Memory B cell (primary cell): ENCODE results near the gene GNG14.
"Not testable (repeated sequence)": the region's sequence is repeated elsewhere in the genome, so short reads cannot be mapped to it uniquely, and the experiment has no call there.

ENCODE experiments used
- ATAC-seq: fragments of 150-1000 bp; cut with Tn5 transposase; 2 replicates; pipeline ENCODE4 v1.10.0; 2021; ENCODE audit warnings: low read depth, mild to moderate bottlenecking, moderate library complexity
- DNase-seq, 2 donors: peaks; one replicate each; pipeline ENCODE4 v3.0.0; 2022; ENCODE audit warnings: low spot score in 2 of 2
- H3K27ac Mint-ChIP-seq: one replicate; pipeline ENCODE4 v1.8.0; 2022; ENCODE audit warnings: mild to moderate bottlenecking, moderate library complexity, mixed read lengths
- H3K27me3 Mint-ChIP-seq: one replicate; pipeline ENCODE4 v1.8.0; 2022; ENCODE audit warnings: mixed read lengths
- H3K36me3 Mint-ChIP-seq: one replicate; pipeline ENCODE4 v1.8.0; 2022; ENCODE audit warnings: mild to moderate bottlenecking, mixed read lengths
- H3K4me1 Mint-ChIP-seq: one replicate; pipeline ENCODE4 v1.8.0; 2022; ENCODE audit warnings: mixed read lengths
- H3K4me3 Mint-ChIP-seq: one replicate; pipeline ENCODE4 v1.8.0; 2022; ENCODE audit warnings: mild to moderate bottlenecking, moderate library complexity, mixed read lengths
- H3K9me3 Mint-ChIP-seq: one replicate; pipeline ENCODE4 v1.8.0; 2022; ENCODE audit warnings: mixed read lengths

The GNG14 gene

DNA sequence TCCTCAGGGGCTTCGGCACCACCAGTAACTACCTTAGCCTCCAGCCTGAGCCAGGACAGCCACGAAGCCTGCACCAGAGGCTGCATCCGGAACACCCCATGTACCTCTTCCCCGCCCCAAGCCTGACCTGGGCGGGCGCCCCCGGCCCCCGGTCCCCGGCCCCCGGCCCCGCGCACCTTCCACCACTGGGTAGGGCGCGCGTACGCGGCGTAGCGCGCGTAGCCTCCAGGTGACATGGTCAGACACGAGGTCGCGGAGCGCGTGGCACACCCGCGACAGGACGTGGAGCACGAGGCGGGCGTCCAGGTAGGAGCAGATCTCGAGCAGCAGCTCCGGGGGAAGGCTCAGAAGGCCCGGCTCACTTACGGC, 8.2 kb downstream of the GNG14 start:
- DNase-seq: no peak
- H3K4me3 Mint-ChIP-seq: peak overlapping the region; percentile 91
- no peaks in the 10 kb centered on the region for H3K27me3 Mint-ChIP-seq
- H3K36me3 Mint-ChIP-seq: no peaks in the 10 kb centered on the region
- no peaks in the 10 kb centered on the region for H3K9me3 Mint-ChIP-seq
- H3K4me1 Mint-ChIP-seq: peaks cover 3% of the 10 kb centered on the region
- peak; percentile 7 for ATAC-seq
- peak overlapping the region; percentile 95 for H3K27ac Mint-ChIP-seq

- Mint-ChIP-seq H3K4me3 (peak within 1 kb of the TSS; percentile 91), H3K27ac (peak within 1 kb of the TSS; percentile 95), H3K4me1 (peaks cover 3% of the 10 kb centered on the region), H3K27me3 (no peaks in the 10 kb centered on the region), H3K36me3 (peaks cover 5% of the 10 kb centered on the region), H3K9me3 (no peaks in the 10 kb centered on the region)
- DNase-seq (peak; percentile 97 to 99), ATAC-seq (peak; percentile 91)
Measured at GRCh38 chr19:12696366-12697335, 8.9 kb downstream of the GNG14 start, which contains the start of gene FBXW9. FBXW9 (minus strand) TSS chr19:12696631; CDS start chr19:12696581, 50 bp downstream.

DNA sequence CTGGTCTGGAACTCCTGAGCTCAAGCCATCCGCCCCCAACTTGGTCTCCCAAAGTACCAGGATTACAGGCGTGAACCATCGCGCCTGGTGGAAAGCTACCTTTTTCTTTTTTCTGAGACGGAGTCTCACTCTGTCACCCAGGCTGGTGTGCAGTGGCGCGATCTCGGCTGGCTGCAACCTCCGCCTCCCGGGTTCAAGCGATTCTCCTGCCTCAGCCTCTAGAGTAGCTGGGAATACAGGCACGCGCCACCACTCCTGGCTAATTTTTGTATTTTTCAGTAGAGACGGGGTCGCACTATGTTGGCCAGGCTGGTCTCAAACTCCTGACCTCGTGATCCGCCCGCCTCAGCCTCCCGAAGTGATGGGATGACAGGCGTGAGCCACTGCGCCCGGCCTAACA, 9.6 kb downstream of the GNG14 start:
- H3K4me1 Mint-ChIP-seq, ATAC-seq, H3K36me3 Mint-ChIP-seq, DNase-seq, H3K27ac Mint-ChIP-seq, H3K27me3 Mint-ChIP-seq, H3K9me3 Mint-ChIP-seq: not testable (repeated sequence)
- H3K4me3 Mint-ChIP-seq: peak overlapping the region; percentile 32

- Mint-ChIP-seq H3K4me1 (peaks cover 3% of the 10 kb centered on the region), H3K4me3 (peak overlapping the region; percentile 58), H3K36me3 (peaks cover 8% of the 10 kb centered on the region), H3K9me3 (no peaks in the 10 kb centered on the region), H3K27ac (peak overlapping the region; percentile 28), H3K27me3 (no peaks in the 10 kb centered on the region)
- no peak for ATAC-seq
- DNase-seq: no peak
Measured at GRCh38 chr19:12698138-12698537, 10.3 kb downstream of the GNG14 start.

DNA sequence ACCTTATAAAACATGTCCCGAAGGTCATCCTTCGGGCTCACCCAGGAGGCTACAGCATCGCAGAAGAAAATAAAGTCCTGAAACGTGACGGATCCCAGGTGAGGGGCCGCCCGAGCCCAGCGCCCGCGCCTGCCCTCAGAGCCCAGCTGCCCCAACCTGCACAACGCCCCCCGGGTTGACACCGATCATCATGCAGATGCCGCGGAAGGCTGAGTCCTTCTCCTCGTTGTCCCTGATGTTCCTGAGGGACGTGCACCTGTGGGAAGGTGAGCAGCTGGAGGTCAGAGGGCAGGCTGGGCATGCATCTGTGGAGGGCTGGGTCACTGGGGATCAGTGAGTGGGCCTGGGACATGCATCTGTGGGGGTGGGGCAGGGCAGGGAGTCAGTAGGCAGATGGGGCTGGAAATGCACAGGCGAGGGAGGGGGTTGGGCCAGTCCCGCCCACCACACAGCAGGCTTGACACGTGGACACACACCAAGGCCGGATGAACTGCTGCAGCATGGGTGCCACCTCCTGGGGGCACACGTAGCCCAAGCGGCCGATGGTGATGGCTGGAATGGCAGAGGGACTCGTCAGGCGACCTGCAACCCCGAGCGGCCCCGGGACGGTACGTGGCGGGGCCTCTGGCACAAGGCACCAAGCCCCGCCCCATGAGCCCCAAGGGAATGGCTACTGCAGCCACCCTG, 13.9 kb downstream of the GNG14 start:
- Mint-ChIP-seq H3K36me3 (peaks cover 23% of the 10 kb centered on the region), H3K27ac (no peak overlapping the region), H3K4me3 (no peak overlapping the region), H3K27me3 (no peaks in the 10 kb centered on the region), H3K9me3 (no peaks in the 10 kb centered on the region), H3K4me1 (peaks cover 1% of the 10 kb centered on the region)
- DNase-seq (no peak), ATAC-seq (no peak)

GRCh38 chr19:12703046-12703445, 15.2 kb downstream of the GNG14 start:
- H3K4me1 Mint-ChIP-seq: no peaks in the 10 kb centered on the region
- no peak for DNase-seq
- no peak overlapping the region for H3K27ac Mint-ChIP-seq
- no peak for ATAC-seq
- H3K27me3 Mint-ChIP-seq: no peaks in the 10 kb centered on the region
- H3K4me3 Mint-ChIP-seq: no peak overlapping the region
- peaks cover 23% of the 10 kb centered on the region for H3K36me3 Mint-ChIP-seq
- no peaks in the 10 kb centered on the region for H3K9me3 Mint-ChIP-seq

- ATAC-seq (no peak), DNase-seq (no peak)
- Mint-ChIP-seq H3K27me3 (no peaks in the 10 kb centered on the region), H3K36me3 (peaks cover 23% of the 10 kb centered on the region), H3K4me1 (no peaks in the 10 kb centered on the region), H3K4me3 (no peak overlapping the region), H3K9me3 (no peaks in the 10 kb centered on the region), H3K27ac (no peak overlapping the region)
Measured at GRCh38 chr19:12705169-12705568, 17.4 kb downstream of the GNG14 start.

DNA sequence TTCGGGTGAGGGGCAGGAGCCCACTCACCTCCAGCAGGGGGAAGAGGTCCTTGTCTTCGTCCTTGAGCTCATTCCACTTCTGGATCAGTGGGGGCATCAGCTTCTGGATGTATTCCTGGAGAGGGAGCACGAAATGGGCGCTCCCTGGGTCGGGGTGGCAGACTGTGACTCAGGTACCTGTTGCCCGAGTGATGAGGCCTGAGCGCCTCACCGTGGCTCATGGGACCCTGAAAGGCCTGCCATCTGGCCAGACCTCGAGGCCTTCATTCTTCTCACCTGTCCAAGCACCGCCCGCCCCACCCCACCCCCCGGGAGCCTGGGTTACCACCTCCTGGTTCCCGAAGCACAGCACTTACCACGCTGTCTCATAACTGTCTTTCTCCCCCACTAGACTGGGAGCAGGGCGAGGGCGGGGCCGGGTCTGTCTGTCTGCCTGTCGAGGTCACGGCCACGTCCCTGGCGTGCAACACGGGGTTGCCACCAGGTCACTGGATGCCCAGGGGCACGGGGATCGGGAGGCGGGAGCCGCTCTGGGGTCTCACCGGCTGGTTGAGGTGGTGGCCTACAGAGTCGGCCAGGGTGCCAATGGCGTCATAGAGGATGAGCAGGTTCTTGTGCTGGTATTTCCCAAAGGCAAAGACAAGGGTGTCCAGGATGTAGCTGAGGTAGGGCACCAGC, 18.0 kb downstream of the GNG14 start:
- Mint-ChIP-seq H3K4me3 (no peak overlapping the region), H3K9me3 (no peaks in the 10 kb centered on the region), H3K27ac (no peak overlapping the region), H3K36me3 (peaks cover 25% of the 10 kb centered on the region), H3K4me1 (no peaks in the 10 kb centered on the region), H3K27me3 (no peaks in the 10 kb centered on the region)
- no peak for DNase-seq
- ATAC-seq: no peak

DNA sequence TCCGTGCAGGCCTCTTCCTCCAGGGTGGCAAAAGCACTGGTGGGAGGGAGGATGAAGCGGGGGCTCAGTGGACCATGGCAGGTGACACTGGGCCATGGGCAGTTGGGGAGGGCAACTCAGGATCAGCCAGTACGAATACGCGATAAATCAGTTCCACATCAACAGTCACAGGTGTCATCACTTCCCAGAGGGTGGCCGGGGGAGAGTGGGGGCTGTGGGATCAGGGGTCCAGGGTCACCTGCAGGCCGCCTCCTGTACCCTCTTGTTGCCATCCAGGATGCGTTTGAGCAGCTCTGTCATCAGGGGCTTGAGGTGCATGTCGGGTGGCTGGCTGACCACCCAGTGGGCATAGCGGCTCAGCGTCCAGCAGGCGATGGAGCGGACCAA, 18.5 kb downstream of the GNG14 start:
- Mint-ChIP-seq H3K4me1 (no peaks in the 10 kb centered on the region), H3K9me3 (no peaks in the 10 kb centered on the region), H3K27ac (no peak overlapping the region), H3K4me3 (no peak overlapping the region), H3K27me3 (no peaks in the 10 kb centered on the region), H3K36me3 (peaks cover 24% of the 10 kb centered on the region)
- ATAC-seq (no peak), DNase-seq (no peak)

- peaks cover 2% of the 10 kb centered on the region for H3K4me1 Mint-ChIP-seq
- H3K9me3 Mint-ChIP-seq: no peaks in the 10 kb centered on the region
- no peaks in the 10 kb centered on the region for H3K27me3 Mint-ChIP-seq
- DNase-seq (no peak), ATAC-seq (no peak)
- H3K36me3 Mint-ChIP-seq: peaks cover 21% of the 10 kb centered on the region
- no peak overlapping the region for H3K4me3 Mint-ChIP-seq
- no peak overlapping the region for H3K27ac Mint-ChIP-seq
Measured at GRCh38 chr19:12708641-12709040, 20.8 kb downstream of the GNG14 start.

GRCh38 chr19:12711187-12711586, 23.4 kb downstream of the GNG14 start:
- Mint-ChIP-seq H3K4me1 (peaks cover 2% of the 10 kb centered on the region), H3K27ac (no peak overlapping the region), H3K9me3 (no peaks in the 10 kb centered on the region), H3K27me3 (no peaks in the 10 kb centered on the region), H3K4me3 (no peak overlapping the region), H3K36me3 (peaks cover 15% of the 10 kb centered on the region)
- ATAC-seq (no peak), DNase-seq (no peak)

DNA sequence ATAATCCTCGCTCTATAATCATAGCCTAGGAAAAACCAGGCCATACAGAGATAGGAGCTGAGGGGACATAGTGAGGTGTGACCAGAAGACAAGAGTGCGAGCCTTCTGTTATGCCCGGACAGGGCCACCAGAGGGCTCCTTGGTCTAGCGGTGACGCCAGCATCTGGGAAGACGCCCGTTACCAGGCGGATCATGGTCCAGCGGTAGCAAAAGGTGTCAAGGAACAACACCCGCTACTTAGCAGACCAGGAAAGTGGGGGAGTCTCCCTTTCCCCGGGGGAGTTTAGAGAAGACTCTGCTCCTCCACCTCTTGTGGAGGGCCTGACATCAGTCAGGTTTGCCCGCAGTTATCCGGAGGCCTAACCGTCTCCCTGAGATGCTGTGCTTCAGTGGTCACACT, 24.3 kb downstream of the GNG14 start:
- H3K4me3 Mint-ChIP-seq, ATAC-seq, H3K27ac Mint-ChIP-seq, H3K4me1 Mint-ChIP-seq, H3K9me3 Mint-ChIP-seq, H3K27me3 Mint-ChIP-seq, DNase-seq: not testable (repeated sequence)
- H3K36me3 Mint-ChIP-seq: peaks cover 14% of the 10 kb centered on the region

DNA sequence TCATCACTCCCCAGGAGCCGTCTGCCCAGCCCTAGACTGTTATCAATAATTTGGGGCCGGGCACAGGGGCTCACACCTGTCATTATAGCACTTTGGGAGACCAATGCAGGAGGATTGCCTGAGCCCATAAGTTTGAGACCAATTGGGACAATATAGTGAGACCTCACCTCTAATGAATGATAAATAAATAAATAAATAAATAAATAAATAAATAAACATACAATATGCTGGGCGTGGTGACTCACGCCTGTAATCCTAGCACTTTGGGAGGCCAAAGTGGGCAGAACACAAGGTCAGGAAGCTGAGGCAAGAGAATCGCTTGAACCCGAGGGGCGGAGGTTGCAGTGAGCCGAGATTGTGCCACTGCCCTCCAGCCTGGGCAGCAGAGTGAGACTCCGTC, 25.5 kb downstream of the GNG14 start:
- H3K4me3 Mint-ChIP-seq, H3K27me3 Mint-ChIP-seq, H3K9me3 Mint-ChIP-seq, ATAC-seq, DNase-seq, H3K27ac Mint-ChIP-seq, H3K4me1 Mint-ChIP-seq: not testable (repeated sequence)
- peaks cover 14% of the 10 kb centered on the region for H3K36me3 Mint-ChIP-seq

- Mint-ChIP-seq H3K27me3 (no peaks in the 10 kb centered on the region), H3K4me1 (peaks cover 14% of the 10 kb centered on the region), H3K4me3 (no peak overlapping the region), H3K9me3 (no peaks in the 10 kb centered on the region), H3K27ac (no peak overlapping the region), H3K36me3 (peaks cover 17% of the 10 kb centered on the region)
- ATAC-seq (no peak), DNase-seq (no peak)
Measured at GRCh38 chr19:12715102-12715501, 27.3 kb downstream of the GNG14 start.
